ENCODE results near the gene SPATA21.

Gene SPATA21

GRCh38 chr1:16450863-16451481 is 13.7 kb upstream of the SPATA21 start:
- no peak for DNase-seq

GRCh38 chr1:16449666-16450065 is 12.4 kb upstream of the SPATA21 start:
- DNase-seq, result no peak

- DNase-seq, result no peak
Observed at GRCh38 chr1:16449065-16449464, 11.8 kb upstream of the SPATA21 start.

GRCh38 chr1:16447641-16448040 is 10.4 kb upstream of the SPATA21 start:
- DNase-seq, result no peak

- DNase-seq, result no peak
Observed at GRCh38 chr1:16446116-16446515, 8.9 kb upstream of the SPATA21 start.

- DNase-seq, result no peak
Observed at GRCh38 chr1:16445052-16445451, 7.8 kb upstream of the SPATA21 start.

- DNase-seq, result no peak
Observed at GRCh38 chr1:16443975-16444770, 6.9 kb upstream of the SPATA21 start.

GRCh38 chr1:16442941-16443340 is 5.7 kb upstream of the SPATA21 start:
- no peak for DNase-seq

- DNase-seq, result no peak
Observed at GRCh38 chr1:16442265-16442664, 5.0 kb upstream of the SPATA21 start.

- DNase-seq, result no peak
Observed at GRCh38 chr1:16441282-16441665, 4.0 kb upstream of the SPATA21 start.

GRCh38 chr1:16440470-16441281 is 3.5 kb upstream of the SPATA21 start, which contains the start of gene NECAP2:
TSS of gene NECAP2 (plus strand) at chr1:16440724. CDS start at chr1:16440762, 38 bp downstream.
- DNase-seq, result peak; percentile 97

GRCh38 chr1:16440131-16440469 is 2.9 kb upstream of the SPATA21 start:
- DNase-seq, result no peak

- no peak for DNase-seq
Observed at GRCh38 chr1:16438924-16439323, 1.7 kb upstream of the SPATA21 start.

GRCh38 chr1:16438516-16438915 is 1.3 kb upstream of the SPATA21 start:
- no peak for DNase-seq

- no peak for DNase-seq
Observed at GRCh38 chr1:16434501-16434900, 2.7 kb downstream of the SPATA21 start.

GRCh38 chr1:16434007-16434406 is 3.2 kb downstream of the SPATA21 start:
- no peak for DNase-seq

GRCh38 chr1:16433030-16433429 is 4.2 kb downstream of the SPATA21 start:
- no peak for DNase-seq

- DNase-seq, result no peak
Observed at GRCh38 chr1:16430606-16431005, 6.6 kb downstream of the SPATA21 start.

- DNase-seq, result no peak
Observed at GRCh38 chr1:16425125-16426025, 11.8 kb downstream of the SPATA21 start.

GRCh38 chr1:16422041-16422440 is 15.2 kb downstream of the SPATA21 start:
- DNase-seq, result no peak

GRCh38 chr1:16421201-16421600 is 16.0 kb downstream of the SPATA21 start:
- DNase-seq, result no peak

GRCh38 chr1:16420424-16421118 is 16.7 kb downstream of the SPATA21 start:
- DNase-seq, result peak; percentile 14
